ENCODE results near the gene CCDC13.

Gene CCDC13

GRCh38 chr3:42745776-42746454 lies 27.1 kb downstream of the CCDC13 start:
- no peak for TF ChIP-seq CTCF (IDR thresholded peaks at IDR 0.05; ENCODE audit: poor library complexity, severe bottlenecking)
- Histone ChIP-seq H3K27me3 (ENCODE audit: insufficient read depth, poor library complexity, severe bottlenecking) (no peaks in the 10 kb centered on the region), H3K4me1 (ENCODE audit: insufficient read depth, poor library complexity, severe bottlenecking) (no peaks in the 10 kb centered on the region), H3K27ac (ENCODE audit: poor library complexity, severe bottlenecking) (no peak overlapping the region), H3K9me3 (ENCODE audit: severe bottlenecking) (no peaks in the 10 kb centered on the region), H3K4me3 (ENCODE audit: severe bottlenecking) (no peak overlapping the region), H3K36me3 (ENCODE audit: low read depth) (no peaks in the 10 kb centered on the region)
- ATAC-seq (ENCODE audit: low read depth) (no peak), DNase-seq (ENCODE audit: low spot score) (peak; percentile 31)

GRCh38 chr3:42745291-42745745 lies 27.7 kb downstream of the CCDC13 start:
- H3K9me3 ChIP-seq (ENCODE audit: severe bottlenecking), result no peaks in the 10 kb centered on the region
- no peaks in the 10 kb centered on the region for H3K4me1 ChIP-seq (ENCODE audit: insufficient read depth, poor library complexity, severe bottlenecking)
- DNase-seq (ENCODE audit: low spot score), result no peak
- no peaks in the 10 kb centered on the region for H3K36me3 ChIP-seq (ENCODE audit: low read depth)
- H3K4me3 ChIP-seq (ENCODE audit: severe bottlenecking), result no peak overlapping the region
- no peak for ATAC-seq (ENCODE audit: low read depth)
- H3K27ac ChIP-seq (ENCODE audit: poor library complexity, severe bottlenecking), result no peak overlapping the region
- no peaks in the 10 kb centered on the region for H3K27me3 ChIP-seq (ENCODE audit: insufficient read depth, poor library complexity, severe bottlenecking)
- no peak for TF ChIP-seq CTCF (IDR thresholded peaks at IDR 0.05; ENCODE audit: poor library complexity, severe bottlenecking)

GRCh38 chr3:42743204-42743995 lies 29.7 kb downstream of the CCDC13 start:
- DNase-seq (ENCODE audit: low spot score) (no peak), ATAC-seq (ENCODE audit: low read depth) (no peak)
- Histone ChIP-seq H3K27ac (ENCODE audit: poor library complexity, severe bottlenecking) (no peak overlapping the region), H3K4me1 (ENCODE audit: insufficient read depth, poor library complexity, severe bottlenecking) (no peaks in the 10 kb centered on the region), H3K4me3 (ENCODE audit: severe bottlenecking) (no peak overlapping the region), H3K9me3 (ENCODE audit: severe bottlenecking) (no peaks in the 10 kb centered on the region), H3K27me3 (ENCODE audit: insufficient read depth, poor library complexity, severe bottlenecking) (no peaks in the 10 kb centered on the region), H3K36me3 (ENCODE audit: low read depth) (no peaks in the 10 kb centered on the region)
- TF ChIP-seq CTCF (IDR thresholded peaks at IDR 0.05; ENCODE audit: poor library complexity, severe bottlenecking), result no peak

DNA sequence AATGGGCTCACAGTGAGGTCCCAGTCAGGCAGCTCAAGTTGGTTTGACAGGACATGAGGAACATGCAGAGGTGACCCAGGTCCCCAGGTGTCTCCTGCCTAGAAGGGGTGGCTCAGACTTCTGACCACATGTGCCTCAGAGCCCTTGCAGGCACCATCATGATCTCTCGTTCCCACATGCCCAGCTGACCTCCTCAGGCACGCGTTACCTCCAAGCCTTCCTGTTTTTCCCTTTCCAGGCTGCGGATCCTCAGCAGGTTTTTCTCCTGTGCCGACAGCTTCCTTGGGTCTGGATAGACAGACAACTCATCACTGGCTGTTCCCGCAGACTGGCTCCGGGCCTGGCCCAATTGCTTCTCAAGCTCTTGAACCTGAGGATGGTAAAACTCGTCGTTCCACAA lies 30.4 kb downstream of the CCDC13 start:
- H3K36me3 ChIP-seq (ENCODE audit: low read depth), result no peaks in the 10 kb centered on the region
- no peak overlapping the region for H3K27ac ChIP-seq (ENCODE audit: poor library complexity, severe bottlenecking)
- H3K9me3 ChIP-seq (ENCODE audit: severe bottlenecking), result no peaks in the 10 kb centered on the region
- H3K27me3 ChIP-seq (ENCODE audit: insufficient read depth, poor library complexity, severe bottlenecking), result no peaks in the 10 kb centered on the region
- no peak overlapping the region for H3K4me3 ChIP-seq (ENCODE audit: severe bottlenecking)
- ATAC-seq (ENCODE audit: low read depth), result no peak
- no peak for TF ChIP-seq CTCF (IDR thresholded peaks at IDR 0.05; ENCODE audit: poor library complexity, severe bottlenecking)
- H3K4me1 ChIP-seq (ENCODE audit: insufficient read depth, poor library complexity, severe bottlenecking), result no peaks in the 10 kb centered on the region
- peak; percentile 33 for DNase-seq (ENCODE audit: low spot score)

DNA sequence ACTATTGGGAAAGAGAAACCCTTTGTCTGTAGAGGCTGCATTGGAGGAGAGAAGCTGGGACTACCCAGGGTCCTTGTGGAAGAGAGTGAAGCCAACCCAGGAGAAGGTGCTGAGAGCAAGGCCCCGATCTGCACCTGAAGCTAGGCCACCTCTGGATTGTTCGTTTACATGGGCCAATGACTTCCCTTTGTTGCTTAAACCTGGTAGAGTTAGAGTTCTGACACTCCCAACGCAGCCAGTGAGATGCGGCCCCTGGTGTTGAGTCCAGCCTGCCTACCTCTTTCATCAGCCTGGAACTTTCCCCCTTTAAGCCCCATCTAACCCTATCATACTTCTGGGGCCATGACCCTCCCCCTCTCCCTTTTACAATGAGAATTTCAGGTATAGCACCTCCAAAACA lies 30.8 kb downstream of the CCDC13 start:
- Histone ChIP-seq H3K36me3 (ENCODE audit: low read depth) (no peaks in the 10 kb centered on the region), H3K27ac (ENCODE audit: poor library complexity, severe bottlenecking) (no peak overlapping the region), H3K27me3 (ENCODE audit: insufficient read depth, poor library complexity, severe bottlenecking) (no peaks in the 10 kb centered on the region), H3K4me3 (ENCODE audit: severe bottlenecking) (no peak overlapping the region), H3K9me3 (ENCODE audit: severe bottlenecking) (no peaks in the 10 kb centered on the region), H3K4me1 (ENCODE audit: insufficient read depth, poor library complexity, severe bottlenecking) (no peaks in the 10 kb centered on the region)
- DNase-seq (ENCODE audit: low spot score) (peak; percentile 15), ATAC-seq (ENCODE audit: low read depth) (no peak)
- TF ChIP-seq CTCF (IDR thresholded peaks at IDR 0.05; ENCODE audit: poor library complexity, severe bottlenecking), result no peak
